Measurements from ENCODE around the gene GPR143. TPM values are rescaled to one million over a fixed set of nuclear protein-coding genes. Genes with fewer than 3 reads are reported as not detected.

Gene GPR143
- total RNA-seq, 4 donors from 2014 or later: 2.2 to 4.4 (median 3.6) TPM

- intact Hi-C loops (cut with DNase I; ENCODE audit: low total_unique reads): no loop called here
- TF ChIP-seq CTCF (IDR thresholded peaks at IDR 0.05) (no peak), POLR2A (IDR thresholded peaks at IDR 0.05) (no peak)
- H3K4me3 ChIP-seq (ENCODE audit: low read depth, poor library complexity, severe bottlenecking): no peak overlapping the region
- WGBS, 2 donors: 39 to 44% methylated on average over 7 of the region's 7 CpGs
- no peak for DNase-seq (ENCODE audit: low spot score in 2 of 2)
Observed at GRCh38 chrX:9677098-9677739, 88.4 kb downstream of the GPR143 start.

- 61 to 65% methylated on average over 6 of the region's 6 CpGs for WGBS, 2 donors
- no peak overlapping the region for H3K4me3 ChIP-seq (ENCODE audit: low read depth, poor library complexity, severe bottlenecking)
- no peak for DNase-seq (ENCODE audit: low spot score in 2 of 2)
- TF ChIP-seq CTCF (IDR thresholded peaks at IDR 0.05) (no peak), POLR2A (IDR thresholded peaks at IDR 0.05) (no peak)
- intact Hi-C loops (cut with DNase I; ENCODE audit: low total_unique reads): no loop called here
Observed at GRCh38 chrX:9676738-9677097, 88.9 kb downstream of the GPR143 start.

- intact Hi-C loops (cut with DNase I; ENCODE audit: low total_unique reads): no loop called here
- TF ChIP-seq CTCF (IDR thresholded peaks at IDR 0.05): no peak
- no peak for TF ChIP-seq POLR2A (IDR thresholded peaks at IDR 0.05)
- H3K4me3 ChIP-seq (ENCODE audit: low read depth, poor library complexity, severe bottlenecking): no peak overlapping the region
- no peak for DNase-seq (ENCODE audit: low spot score in 2 of 2)
- 62 to 75% methylated on average over 12 of the region's 13 CpGs for WGBS, 2 donors
Observed at GRCh38 chrX:9676306-9676705, 89.3 kb downstream of the GPR143 start.

Other genes with a start within 250 kb of the GPR143 start
- gene SHROOM2, start 20.6 kb upstream of the GPR143 start, total RNA-seq: 1 to 10 TPM; 7.4 to 9.6 (median 8.6) TPM
- gene CLDN34, start 201.5 kb upstream of the GPR143 start, total RNA-seq: 1 to 10 TPM in 1 of 4 donors, not detected in 3; 1.0 TPM

Measured in lower leg skin (tissue), 4 donors.